Mucosa of stomach (tissue), 1 donor: ENCODE data around the gene SMCO4.
"Not testable (repeated sequence)": the region's sequence is repeated elsewhere in the genome, so short reads cannot be mapped to it uniquely, and the experiment has no call there.

ENCODE experiments used
- H3K27me3 ChIP-seq: one replicate; pipeline ENCODE4 v1.7.0; 2013; ENCODE audit warnings: mild to moderate bottlenecking, low read length; ENCODE audit not compliant: control insufficient read depth, insufficient read depth
- H3K36me3 ChIP-seq: one replicate; pipeline ENCODE4 v1.7.0; 2013; ENCODE audit warnings: low read length; ENCODE audit not compliant: control insufficient read depth, insufficient read depth
- H3K4me1 ChIP-seq: one replicate; pipeline ENCODE4 v1.7.0; 2013; ENCODE audit warnings: mild to moderate bottlenecking, low read length; ENCODE audit not compliant: control insufficient read depth, insufficient read depth
- H3K4me3 ChIP-seq: one replicate; pipeline ENCODE4 v1.7.0; 2013; ENCODE audit warnings: low read length
- H3K9ac ChIP-seq: one replicate; pipeline ENCODE4 v1.7.0; 2013; ENCODE audit warnings: mild to moderate bottlenecking, low read length, moderate library complexity
- H3K9me3 ChIP-seq: one replicate; pipeline ENCODE4 v1.7.0; 2013; ENCODE audit warnings: mild to moderate bottlenecking, low read length, moderate library complexity; ENCODE audit not compliant: control insufficient read depth
- donor health status: Pancreatic carcinoma.

SMCO4 gene

DNA sequence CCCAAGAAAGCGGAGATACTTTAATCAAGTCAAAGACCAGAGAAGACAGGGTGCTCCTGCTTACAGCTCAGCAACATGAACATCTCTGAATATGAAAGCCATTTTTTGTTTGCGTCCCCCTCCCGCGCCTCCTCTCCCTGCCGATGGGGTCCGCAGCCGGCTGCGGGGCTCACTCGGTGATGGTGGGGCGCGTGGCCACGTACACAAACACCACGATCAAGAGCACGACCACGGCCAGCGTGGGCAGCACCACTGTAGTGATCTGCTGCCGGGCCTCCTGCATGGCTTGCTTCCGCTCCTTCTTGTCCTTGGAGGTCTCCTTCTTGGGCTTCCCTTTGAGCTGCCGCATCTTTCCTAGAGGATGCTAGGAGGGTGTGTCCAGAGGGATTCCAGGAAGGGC, 64.3 kb downstream of the SMCO4 start:
- Histone ChIP-seq H3K4me1 (peaks cover 15% of the 10 kb centered on the region), H3K27me3 (no peaks in the 10 kb centered on the region), H3K4me3 (no peak overlapping the region), H3K9ac (no peak overlapping the region), H3K9me3 (no peaks in the 10 kb centered on the region), H3K36me3 (no peaks in the 10 kb centered on the region)

DNA sequence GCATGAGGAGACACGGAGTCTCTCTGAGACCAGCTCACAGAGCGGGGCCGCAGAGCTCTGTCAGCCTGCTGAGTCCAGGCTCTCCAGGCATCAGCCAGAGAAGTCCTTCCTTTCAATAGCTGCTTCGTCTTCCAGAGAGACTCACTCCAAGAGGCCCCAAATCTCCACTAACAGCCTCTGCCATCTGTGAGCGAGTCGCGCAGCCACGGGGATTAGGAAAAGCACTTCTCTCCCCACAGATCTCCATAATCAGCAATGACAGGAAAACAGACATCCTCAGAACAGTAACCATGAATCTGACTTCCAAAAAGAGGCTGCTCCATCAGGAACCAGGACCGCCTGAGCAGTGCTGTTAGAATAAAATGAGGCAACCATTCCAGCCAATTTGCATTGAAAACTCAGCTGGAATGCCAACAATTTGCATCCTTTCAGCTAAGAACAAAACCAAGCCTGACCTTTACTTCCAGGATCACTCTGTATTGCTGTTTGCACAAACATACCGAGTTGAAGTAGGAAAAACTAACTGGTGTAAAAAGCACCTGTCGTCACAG, 65.4 kb downstream of the SMCO4 start:
- no peaks in the 10 kb centered on the region for H3K9me3 ChIP-seq
- no peaks in the 10 kb centered on the region for H3K27me3 ChIP-seq
- no peaks in the 10 kb centered on the region for H3K36me3 ChIP-seq
- no peak overlapping the region for H3K4me3 ChIP-seq
- no peak overlapping the region for H3K9ac ChIP-seq
- peaks cover 15% of the 10 kb centered on the region for H3K4me1 ChIP-seq

- no peak overlapping the region for H3K9ac ChIP-seq
- no peaks in the 10 kb centered on the region for H3K9me3 ChIP-seq
- no peak overlapping the region for H3K4me3 ChIP-seq
- H3K27me3 ChIP-seq: no peaks in the 10 kb centered on the region
- no peaks in the 10 kb centered on the region for H3K36me3 ChIP-seq
- peaks cover 12% of the 10 kb centered on the region for H3K4me1 ChIP-seq
Measured at GRCh38 chr11:93476796-93477195, 66.4 kb downstream of the SMCO4 start.

- H3K4me1 ChIP-seq: peaks cover 7% of the 10 kb centered on the region
- no peak overlapping the region for H3K9ac ChIP-seq
- no peaks in the 10 kb centered on the region for H3K27me3 ChIP-seq
- H3K9me3 ChIP-seq: no peaks in the 10 kb centered on the region
- no peaks in the 10 kb centered on the region for H3K36me3 ChIP-seq
- no peak overlapping the region for H3K4me3 ChIP-seq
Measured at GRCh38 chr11:93474123-93474522, 69.1 kb downstream of the SMCO4 start.

DNA sequence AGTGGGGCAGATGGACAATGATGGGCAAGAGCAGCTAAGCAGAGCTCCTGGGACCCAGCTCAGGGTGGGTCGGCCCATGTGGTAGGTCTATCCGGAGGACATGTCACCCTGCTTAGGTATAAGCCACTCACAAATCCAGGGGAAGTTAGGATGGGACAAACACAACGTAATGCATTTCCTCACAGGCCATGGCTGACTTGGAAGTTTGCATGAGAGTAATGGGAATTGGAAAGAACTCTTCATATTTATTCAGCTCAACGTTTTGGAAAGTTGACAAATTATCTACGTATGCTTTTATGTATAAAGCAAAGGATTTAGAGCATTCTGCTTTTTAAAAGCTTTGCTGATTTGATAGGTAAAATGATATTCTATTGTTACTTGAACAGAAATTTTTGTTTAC, 74.9 kb downstream of the SMCO4 start:
- no peaks in the 10 kb centered on the region for H3K36me3 ChIP-seq
- H3K4me1 ChIP-seq: no peaks in the 10 kb centered on the region
- H3K4me3 ChIP-seq: no peak overlapping the region
- H3K9ac ChIP-seq: no peak overlapping the region
- H3K9me3 ChIP-seq: no peaks in the 10 kb centered on the region
- no peaks in the 10 kb centered on the region for H3K27me3 ChIP-seq

DNA sequence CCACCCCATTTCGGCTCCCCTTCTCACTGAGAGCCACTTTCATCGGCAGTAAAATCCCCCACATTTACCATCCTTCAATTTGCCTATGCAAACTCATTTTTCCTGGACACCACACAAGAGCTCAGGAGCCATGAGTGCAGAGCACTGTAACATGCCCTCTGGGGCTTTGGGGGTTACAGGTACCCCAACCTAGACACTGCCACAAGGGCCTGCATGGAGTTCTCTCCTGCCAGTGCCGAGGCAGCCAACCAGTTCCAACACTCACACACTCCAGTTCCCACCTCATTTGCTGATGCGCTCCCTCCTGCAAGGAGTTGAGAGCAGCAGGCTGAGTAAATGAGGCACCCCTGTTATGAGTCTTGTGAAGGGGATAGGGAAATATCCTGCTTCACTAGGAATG, 76.1 kb downstream of the SMCO4 start:
- Histone ChIP-seq H3K4me3 (no peak overlapping the region), H3K36me3 (no peaks in the 10 kb centered on the region), H3K9ac (no peak overlapping the region), H3K27me3 (no peaks in the 10 kb centered on the region), H3K9me3 (no peaks in the 10 kb centered on the region), H3K4me1 (no peaks in the 10 kb centered on the region)

GRCh38 chr11:93464927-93465540, 78.2 kb downstream of the SMCO4 start:
- no peaks in the 10 kb centered on the region for H3K27me3 ChIP-seq
- no peaks in the 10 kb centered on the region for H3K4me1 ChIP-seq
- H3K36me3 ChIP-seq: no peaks in the 10 kb centered on the region
- H3K4me3 ChIP-seq: no peak overlapping the region
- no peak overlapping the region for H3K9ac ChIP-seq
- H3K9me3 ChIP-seq: no peaks in the 10 kb centered on the region

GRCh38 chr11:93463666-93464065, 79.5 kb downstream of the SMCO4 start:
- H3K9me3 ChIP-seq, H3K4me3 ChIP-seq, H3K4me1 ChIP-seq, H3K36me3 ChIP-seq, H3K27me3 ChIP-seq, H3K9ac ChIP-seq: not testable (repeated sequence)

GRCh38 chr11:93458286-93458685, 84.9 kb downstream of the SMCO4 start:
- Histone ChIP-seq H3K9ac (no peak overlapping the region), H3K9me3 (no peaks in the 10 kb centered on the region), H3K4me3 (no peak overlapping the region), H3K36me3 (no peaks in the 10 kb centered on the region), H3K27me3 (no peaks in the 10 kb centered on the region), H3K4me1 (no peaks in the 10 kb centered on the region)

GRCh38 chr11:93444617-93445073, 98.5 kb downstream of the SMCO4 start:
- Histone ChIP-seq H3K27me3 (no peaks in the 10 kb centered on the region), H3K4me3 (no peak overlapping the region), H3K4me1 (no peaks in the 10 kb centered on the region), H3K9ac (no peak overlapping the region), H3K9me3 (no peaks in the 10 kb centered on the region), H3K36me3 (no peaks in the 10 kb centered on the region)

DNA sequence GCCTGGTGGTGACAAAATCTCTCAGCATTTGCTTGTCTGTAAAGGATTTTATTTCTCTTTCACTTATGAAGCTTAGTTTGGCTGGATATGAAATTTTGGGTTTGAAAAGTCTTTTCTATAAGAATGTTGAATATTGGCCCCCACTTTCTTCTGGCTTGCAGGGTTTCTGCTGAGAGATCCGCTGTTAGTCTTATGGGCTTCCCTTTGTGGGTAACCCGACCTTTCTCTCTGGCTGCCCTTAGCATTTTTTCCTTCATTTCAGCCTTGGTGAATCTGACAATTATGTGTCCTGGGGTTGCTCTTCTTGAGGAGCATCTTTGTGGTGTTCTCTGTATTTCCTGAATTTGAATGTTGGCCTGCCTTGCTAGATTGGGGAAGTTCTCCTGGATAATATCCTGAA, 100.0 kb downstream of the SMCO4 start:
- not testable (repeated sequence) for H3K4me1 ChIP-seq, H3K9me3 ChIP-seq, H3K9ac ChIP-seq, H3K4me3 ChIP-seq, H3K36me3 ChIP-seq, H3K27me3 ChIP-seq

GRCh38 chr11:93432247-93432646, 110.9 kb downstream of the SMCO4 start:
- H3K4me1 ChIP-seq: no peaks in the 10 kb centered on the region
- no peaks in the 10 kb centered on the region for H3K9me3 ChIP-seq
- no peak overlapping the region for H3K9ac ChIP-seq
- H3K27me3 ChIP-seq: no peaks in the 10 kb centered on the region
- no peak overlapping the region for H3K4me3 ChIP-seq
- no peaks in the 10 kb centered on the region for H3K36me3 ChIP-seq
